BE2C (cell line): ENCODE measurements around the gene DENND2A.

Source experiments
- DNase-seq: peaks from one replicate; pipeline ENCODE4 v3.0.0-alpha.2; 2020
- H3K27me3 ChIP-seq: fragments of 250-450 bp; sonication (Bioruptor Pico); 2 replicates; pipeline ENCODE4 v1.5.1; 2020; ENCODE audit warnings: mild to moderate bottlenecking
- H3K36me3 ChIP-seq: fragments of 250-450 bp; sonication (Bioruptor Pico); 2 replicates; pipeline ENCODE4 v1.5.1; 2020; ENCODE audit warnings: mild to moderate bottlenecking
- H3K4me1 ChIP-seq: fragments of 250-450 bp; sonication (Bioruptor Pico); 2 replicates; pipeline ENCODE4 v1.5.1; 2020
- H3K4me3 ChIP-seq: 2 replicates; pipeline ENCODE4 v1.5.1; 2011; ENCODE audit warnings: low read depth, low read length
- H3K9me3 ChIP-seq: fragments of 250-450 bp; sonication (Bioruptor Pico); 2 replicates; pipeline ENCODE4 v1.5.1; 2020
- TF ChIP-seq, protein P1 (sequence below): IDR thresholded peaks from 2 replicates; pipeline ENCODE4 v1.5.1; 2012; ENCODE audit warnings: mild to moderate bottlenecking, low read depth, low read length

DENND2A gene

DNA sequence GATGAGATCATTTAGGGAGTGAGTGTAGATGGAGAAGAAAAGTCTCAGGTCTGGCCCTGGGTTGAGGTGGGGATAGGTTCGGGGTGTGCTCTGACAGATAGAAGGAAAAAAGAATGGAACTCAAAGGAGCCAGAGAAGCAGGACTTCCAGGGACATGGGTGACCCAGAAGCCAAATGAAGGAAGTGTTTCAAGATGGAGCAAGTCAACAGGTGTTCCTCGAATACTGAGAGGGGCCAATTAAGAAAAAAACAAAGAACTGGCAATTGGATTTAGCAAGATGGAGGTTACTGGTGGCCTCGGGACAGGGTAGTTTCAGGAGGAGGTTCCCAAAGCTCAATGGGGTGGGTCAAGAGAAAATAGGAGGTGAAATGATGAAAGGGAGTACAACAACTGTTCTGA lies 40.3 kb downstream of the DENND2A start:
- Histone ChIP-seq H3K4me3 (no peak overlapping the region), H3K4me1 (no peaks in the 10 kb centered on the region), H3K9me3 (no peaks in the 10 kb centered on the region), H3K36me3 (no peaks in the 10 kb centered on the region), H3K27me3 (no peaks in the 10 kb centered on the region)
- DNase-seq, result no peak
- TF ChIP-seq, protein P1, sequence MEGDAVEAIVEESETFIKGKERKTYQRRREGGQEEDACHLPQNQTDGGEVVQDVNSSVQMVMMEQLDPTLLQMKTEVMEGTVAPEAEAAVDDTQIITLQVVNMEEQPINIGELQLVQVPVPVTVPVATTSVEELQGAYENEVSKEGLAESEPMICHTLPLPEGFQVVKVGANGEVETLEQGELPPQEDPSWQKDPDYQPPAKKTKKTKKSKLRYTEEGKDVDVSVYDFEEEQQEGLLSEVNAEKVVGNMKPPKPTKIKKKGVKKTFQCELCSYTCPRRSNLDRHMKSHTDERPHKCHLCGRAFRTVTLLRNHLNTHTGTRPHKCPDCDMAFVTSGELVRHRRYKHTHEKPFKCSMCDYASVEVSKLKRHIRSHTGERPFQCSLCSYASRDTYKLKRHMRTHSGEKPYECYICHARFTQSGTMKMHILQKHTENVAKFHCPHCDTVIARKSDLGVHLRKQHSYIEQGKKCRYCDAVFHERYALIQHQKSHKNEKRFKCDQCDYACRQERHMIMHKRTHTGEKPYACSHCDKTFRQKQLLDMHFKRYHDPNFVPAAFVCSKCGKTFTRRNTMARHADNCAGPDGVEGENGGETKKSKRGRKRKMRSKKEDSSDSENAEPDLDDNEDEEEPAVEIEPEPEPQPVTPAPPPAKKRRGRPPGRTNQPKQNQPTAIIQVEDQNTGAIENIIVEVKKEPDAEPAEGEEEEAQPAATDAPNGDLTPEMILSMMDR, result no peak

- DNase-seq, result no peak
- Histone ChIP-seq H3K36me3 (no peaks in the 10 kb centered on the region), H3K4me3 (no peak overlapping the region), H3K9me3 (no peaks in the 10 kb centered on the region), H3K27me3 (no peaks in the 10 kb centered on the region), H3K4me1 (no peaks in the 10 kb centered on the region)
- TF ChIP-seq, protein P1, result no peak
These were observed 43.1 kb downstream of the DENND2A start for GRCh38 chr7:140597428-140597949.

- Histone ChIP-seq H3K4me3 (no peak overlapping the region), H3K4me1 (no peaks in the 10 kb centered on the region), H3K27me3 (no peaks in the 10 kb centered on the region), H3K36me3 (no peaks in the 10 kb centered on the region), H3K9me3 (no peaks in the 10 kb centered on the region)
- no peak for DNase-seq
- TF ChIP-seq, protein P1, result no peak
These were observed 43.8 kb downstream of the DENND2A start for GRCh38 chr7:140596519-140597427.

DNA sequence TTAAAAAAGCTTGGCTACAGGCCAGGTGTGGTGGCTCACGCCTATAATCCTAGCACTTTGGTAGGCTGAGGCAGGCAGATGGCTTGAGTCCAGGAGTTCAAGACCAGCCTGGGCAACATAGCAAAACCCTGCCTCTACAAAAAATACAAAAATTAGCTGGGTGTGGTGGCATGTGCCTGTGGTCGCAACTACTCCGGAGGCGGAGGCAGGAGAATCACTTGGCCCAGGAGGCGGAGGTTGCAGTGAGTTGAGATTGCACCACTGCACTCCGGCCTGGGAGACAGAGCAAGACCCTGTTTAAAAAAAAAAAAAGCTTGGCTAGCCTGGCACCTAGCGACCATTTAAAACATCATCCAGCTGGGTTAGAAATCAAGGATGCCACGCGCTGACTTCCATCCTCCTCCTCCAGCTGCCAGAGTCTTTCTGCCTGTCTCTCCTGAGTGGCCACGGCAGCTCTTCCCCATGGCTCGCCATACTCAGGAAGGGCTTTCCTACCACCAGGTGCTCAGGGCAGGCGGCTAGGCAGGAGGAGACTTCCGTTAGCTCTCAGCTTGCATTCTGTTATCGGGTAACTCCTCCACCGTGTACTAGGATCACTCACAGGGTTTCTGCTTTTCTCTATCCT lies 45.0 kb downstream of the DENND2A start:
- no peak for DNase-seq
- Histone ChIP-seq H3K36me3 (no peaks in the 10 kb centered on the region), H3K27me3 (no peaks in the 10 kb centered on the region), H3K9me3 (no peaks in the 10 kb centered on the region), H3K4me1 (no peaks in the 10 kb centered on the region), H3K4me3 (no peak overlapping the region)
- TF ChIP-seq, protein P1, result no peak

- Histone ChIP-seq H3K36me3 (no peaks in the 10 kb centered on the region), H3K27me3 (no peaks in the 10 kb centered on the region), H3K4me3 (no peak overlapping the region), H3K9me3 (no peaks in the 10 kb centered on the region), H3K4me1 (no peaks in the 10 kb centered on the region)
- TF ChIP-seq, protein P1, result no peak
- DNase-seq, result no peak
These were observed 46.4 kb downstream of the DENND2A start for GRCh38 chr7:140594131-140594691.
